Motor neuron (in vitro differentiated cells): ENCODE measurements around the gene CAPN11. TPM values are rescaled to one million over a fixed set of nuclear protein-coding genes. Genes with fewer than 3 reads are reported as not detected.

Experiments
- ATAC-seq, 8 experiments: fragments of 200-7000 bp; cut with Tn5 transposase; replicated peaks in 6 of 8; 2 replicates each; pipeline ENCODE4 v1.8.0; 2021; ENCODE audit warnings: mild to moderate bottlenecking in 8 of 8, moderate library complexity in 8 of 8
- H3K27ac ChIP-seq, 2 donors: fragments of 250-450 bp; sonication (Bioruptor Pico); 2 replicates each; pipeline ENCODE4 v1.9.0; 2021; ENCODE audit warnings: antibody characterized with exemption in 2 of 2, mild to moderate bottlenecking in 2 of 2, moderate library complexity in 1 of 2
- H3K4me1 ChIP-seq, 2 donors: fragments of 250-450 bp; sonication (Bioruptor Pico); replicated peaks in 1 of 2; 2 replicates each; pipeline ENCODE4 v1.6.1; 2021; ENCODE audit warnings: antibody characterized with exemption in 2 of 2, mild to moderate bottlenecking in 2 of 2, moderate library complexity in 1 of 2
- H3K4me3 ChIP-seq, 5 donors: fragments of 250-450 bp; sonication (Bioruptor Pico); 2 replicates each; pipeline ENCODE4 v1.9.0; 2021; ENCODE audit warnings: antibody characterized with exemption in 5 of 5, mild to moderate bottlenecking in 5 of 5, moderate library complexity in 4 of 5
- WGBS, 10 experiments: fragments of 450-650 bp; shearing (Covaris generic); methylation state at CpG; one replicate each; pipeline ENCODE4 v1.0.0; 2022; 5-methylcytosine and 5-hydroxymethylcytosine counted together
- in situ Hi-C, 9 experiments: fragments of 400-800 bp; cut with MboI; loops; one replicate each; pipeline ENCODE4 v1.15.0; 2021; ENCODE audit warnings: low sequenced_read_pairs in 9 of 9, low pct_unique_long_range_greater_than_20kb in 2 of 9; ENCODE audit not compliant: unreplicated experiment in 9 of 9
- total RNA-seq, 8 experiments: library from RNA; unstranded; fragments of 300-600 nt; gene quantifications; 2 replicates each; pipeline versions ENCODE4 v1.2.3 to v1.2.4, GENCODE V29; 2022

CAPN11 gene
- total RNA-seq, 8 experiments from 2014 or later = 0.13 to 0.71 (median 0.20) TPM; not detected in 5

- in situ Hi-C loops = loop anchor here in 1 of 9 experiments (25.0 kb wide), 1 partner anchor 116 kb away; the partner anchor contains the start of gene HSP90AB1
- ATAC-seq = no peak
- WGBS, 10 experiments = 30 to 100% (median 91%) methylated on average over 1 to 3 of the region's 4 CpGs; no CpG with 5 or more reads in 3 of the 10 experiments
- Histone ChIP-seq H3K4me1 (peaks cover 34% of the 10 kb centered on the region in 2 donors), H3K4me3 (no peak overlapping the region), H3K27ac (no peak overlapping the region)
These were observed 37.8 kb upstream of the CAPN11 start for GRCh38 chr6:44120692-44121443.

DNA sequence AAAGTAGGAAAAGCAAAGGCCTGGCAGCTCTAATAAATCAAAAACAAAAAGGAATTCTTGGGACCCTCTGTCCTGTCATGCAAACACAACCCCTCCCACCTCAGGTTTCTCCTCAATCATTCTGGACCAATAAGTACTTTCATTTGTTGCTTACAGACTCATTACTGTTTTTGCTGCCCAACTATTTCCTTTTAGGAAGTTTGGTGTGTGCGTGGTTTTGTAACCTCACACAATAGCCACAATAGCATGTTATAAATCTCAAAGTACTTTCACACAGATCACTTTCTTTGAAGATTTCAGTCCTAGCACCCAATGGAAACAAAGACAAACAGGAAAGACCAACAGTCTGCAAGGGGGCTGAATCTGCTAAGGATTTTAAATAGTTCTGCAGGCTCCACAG is 35.8 kb upstream of the CAPN11 start:
- in situ Hi-C loops = loop anchor here in 1 of 9 experiments (25.0 kb wide), 1 partner anchor 114 kb away; the partner anchor contains the start of gene HSP90AB1
- Histone ChIP-seq H3K4me3 (no peak overlapping the region), H3K27ac (peak overlapping the region in 1 of 2 donors; percentile 49), H3K4me1 (peaks cover 36 to 38% of the 10 kb centered on the region in 2 donors)
- peak in 5 of 8 experiments; percentile 3 to 28 (median 10) for ATAC-seq
- 0 to 100% (median 23%) methylated on average over 1 of the region's 1 CpG; no CpG with 5 or more reads in 2 of the 10 experiments for WGBS, 10 experiments

DNA sequence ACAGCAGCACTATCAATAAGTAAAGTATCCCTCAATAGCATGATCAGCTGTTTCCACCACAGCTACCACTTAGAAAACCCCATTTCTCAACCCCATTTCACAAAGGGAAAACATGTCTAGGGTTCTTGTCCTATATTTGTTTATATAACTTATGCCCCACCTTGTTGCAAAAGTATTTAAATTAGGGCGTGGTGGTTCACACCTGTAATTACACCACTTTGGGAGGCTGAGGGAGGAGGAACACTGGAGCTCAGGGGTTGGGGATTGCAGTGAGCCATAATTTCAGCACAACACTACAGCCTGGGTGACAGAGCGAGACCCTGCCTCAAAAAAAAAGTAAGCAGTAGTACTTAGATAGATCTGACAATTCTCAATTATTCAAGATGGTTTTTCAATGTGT is 35.1 kb upstream of the CAPN11 start:
- H3K4me3 ChIP-seq = no peak overlapping the region
- peak overlapping the region in 1 of 2 donors; percentile 49 for H3K27ac ChIP-seq
- H3K4me1 ChIP-seq = peaks cover 39 to 40% of the 10 kb centered on the region in 2 donors
- in situ Hi-C loops = loop anchor here in 1 of 9 experiments (25.0 kb wide), 1 partner anchor 114 kb away; the partner anchor contains the start of gene HSP90AB1
- WGBS, 10 experiments = 58 to 100% (median 100%) methylated on average over 1 to 2 of the region's 2 CpGs; no CpG with 5 or more reads in 5 of the 10 experiments
- ATAC-seq = no peak

DNA sequence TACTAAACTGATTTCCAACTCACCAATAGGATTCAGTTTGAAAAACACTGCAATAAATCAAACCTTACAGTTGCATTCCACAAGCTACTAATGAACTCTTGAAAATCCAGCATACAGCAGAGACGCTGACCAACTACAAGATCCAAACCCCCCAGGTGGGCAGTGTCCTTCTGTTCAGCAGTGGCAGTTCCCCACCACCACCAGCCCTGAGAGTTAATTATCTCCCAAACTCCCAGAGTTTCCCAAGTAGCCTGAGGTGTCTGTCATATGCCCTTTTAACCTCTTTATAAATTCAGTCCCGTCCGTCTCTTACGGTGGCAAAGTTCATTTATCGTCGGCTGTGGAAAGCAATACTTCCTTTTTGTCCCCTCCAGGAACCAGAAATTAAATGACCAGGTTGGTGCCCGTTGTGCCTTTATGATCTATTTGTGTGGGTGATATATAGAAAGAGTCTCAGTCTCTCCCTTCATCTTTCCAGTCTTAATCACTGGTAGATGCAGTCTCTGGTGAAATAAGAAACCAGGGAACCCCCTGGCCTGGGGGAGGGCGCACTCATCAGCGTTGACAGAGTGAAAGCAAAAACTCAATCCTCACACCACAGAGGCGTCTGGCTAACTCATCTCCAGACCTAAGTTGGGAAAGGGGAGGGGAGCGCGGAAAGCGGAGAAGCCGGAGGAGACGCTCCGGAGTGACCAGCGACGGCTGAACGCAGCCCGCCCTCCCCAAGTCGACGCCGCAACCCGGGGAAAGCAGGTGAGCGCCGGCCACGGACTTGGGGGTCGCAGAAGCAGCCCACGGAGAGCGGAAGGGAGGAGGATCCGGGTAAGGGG is 32.1 kb upstream of the CAPN11 start:
- Histone ChIP-seq H3K4me1 (peaks cover 38 to 40% of the 10 kb centered on the region in 2 donors), H3K4me3 (peak overlapping the region; percentile 68 to 94 (median 85)), H3K27ac (peak overlapping the region; percentile 71 to 92)
- peak; percentile 53 to 74 (median 62) for ATAC-seq
- WGBS, 10 experiments = 0 to 2% (median 0%) methylated on average over 2 to 11 of the region's 31 CpGs; no CpG with 5 or more reads in 2 of the 10 experiments
- in situ Hi-C loops = no loop called here

- WGBS, 10 experiments = no CpG with 5 or more reads among the region's 80 CpGs
- in situ Hi-C loops = no loop called here
- ATAC-seq = peak; percentile 82 to 90 (median 88)
- Histone ChIP-seq H3K4me1 (peaks cover 29 to 31% of the 10 kb centered on the region in 2 donors), H3K27ac (peak within 1 kb of the TSS; percentile 71 to 92), H3K4me3 (peak within 1 kb of the TSS; percentile 68 to 94 (median 85))
These were observed 31.2 kb upstream of the CAPN11 start, which contains the start of the genes MRPL14 and TMEM63B for GRCh38 chr6:44127186-44128019. Gene MRPL14 (minus strand): TSS chr6:44127452. CDS start chr6:44116611, 10,841 bp downstream. Gene TMEM63B (plus strand): TSS chr6:44127554. CDS start chr6:44134585, 7,031 bp downstream.

DNA sequence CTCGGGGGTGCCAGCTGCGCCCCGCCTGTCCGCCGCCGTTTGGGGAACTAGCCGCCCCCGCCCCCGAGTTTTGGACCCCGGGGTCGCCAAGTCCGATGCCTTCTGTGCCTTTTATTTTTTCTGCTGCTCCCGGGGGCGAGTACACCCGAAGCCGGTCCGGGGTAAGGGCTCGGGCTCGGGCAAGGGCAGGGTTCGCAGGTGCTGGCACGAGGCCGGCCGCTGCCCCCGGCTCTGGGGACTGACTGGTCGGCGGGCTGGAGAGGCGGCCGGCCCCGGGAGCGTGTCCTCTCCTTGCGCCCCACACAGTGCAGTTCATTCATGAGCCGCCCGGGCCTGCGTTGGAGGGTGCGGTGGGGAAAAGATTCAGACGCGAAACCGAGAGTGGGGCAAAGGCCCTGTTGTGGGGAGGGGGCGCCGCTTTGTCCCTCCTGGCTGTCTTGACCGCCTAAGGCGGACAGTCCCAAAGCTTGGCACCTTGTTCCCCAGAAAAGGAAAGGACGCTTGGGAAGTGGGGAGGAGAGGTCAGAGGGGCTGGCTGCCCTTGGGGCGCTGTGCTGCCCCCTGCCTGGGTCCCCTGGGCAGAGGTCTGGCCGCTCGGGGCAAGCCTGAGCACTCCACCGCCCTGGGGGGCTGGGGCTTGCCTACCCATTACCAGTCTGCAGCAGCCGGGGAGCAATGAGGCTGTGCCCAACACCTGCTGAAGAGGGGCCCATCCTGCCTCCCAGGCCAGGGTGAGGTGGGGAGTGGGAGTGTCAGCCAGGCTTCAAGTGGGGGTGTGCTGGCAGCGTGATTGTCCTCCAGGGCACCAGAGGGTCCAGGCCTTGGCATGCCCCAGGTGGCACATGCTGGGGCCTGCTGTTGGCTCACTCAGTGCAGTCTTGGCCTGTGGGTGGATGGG is 30.4 kb upstream of the CAPN11 start:
- 8 to 13% (median 12%) methylated on average over 3 to 5 of the region's 49 CpGs; no CpG with 5 or more reads in 7 of the 10 experiments for WGBS, 10 experiments
- Histone ChIP-seq H3K4me1 (peaks cover 30 to 32% of the 10 kb centered on the region in 2 donors), H3K27ac (no peak overlapping the region), H3K4me3 (peak overlapping the region; percentile 68 to 94 (median 85))
- ATAC-seq = peak; percentile 29 to 62 (median 46)
- in situ Hi-C loops = no loop called here

GRCh38 chr6:44129841-44130322 is 28.7 kb upstream of the CAPN11 start:
- Histone ChIP-seq H3K4me3 (no peak overlapping the region), H3K4me1 (peaks cover 23 to 26% of the 10 kb centered on the region in 2 donors), H3K27ac (no peak overlapping the region)
- 20 to 100% (median 90%) methylated on average over 1 to 2 of the region's 2 CpGs; no CpG with 5 or more reads in 3 of the 10 experiments for WGBS, 10 experiments
- ATAC-seq = no peak
- in situ Hi-C loops = no loop called here

- no peak overlapping the region for H3K4me3 ChIP-seq
- H3K4me1 ChIP-seq = peaks cover 14 to 19% of the 10 kb centered on the region in 2 donors
- no peak overlapping the region for H3K27ac ChIP-seq
- no peak for ATAC-seq
- in situ Hi-C loops = no loop called here
- 100% methylated on average over 1 to 2 of the region's 2 CpGs; no CpG with 5 or more reads in 5 of the 10 experiments for WGBS, 10 experiments
These were observed 26.7 kb upstream of the CAPN11 start for GRCh38 chr6:44131892-44132291.

- ATAC-seq = no peak
- WGBS, 10 experiments = 29 to 100% (median 93%) methylated on average over 1 to 4 of the region's 4 CpGs; no CpG with 5 or more reads in 5 of the 10 experiments
- in situ Hi-C loops = no loop called here
- peaks cover 14 to 19% of the 10 kb centered on the region in 2 donors for H3K4me1 ChIP-seq
- no peak overlapping the region for H3K27ac ChIP-seq
- H3K4me3 ChIP-seq = no peak overlapping the region
These were observed 26.1 kb upstream of the CAPN11 start for GRCh38 chr6:44132476-44132875.

GRCh38 chr6:44133003-44133931 is 25.4 kb upstream of the CAPN11 start:
- H3K4me3 ChIP-seq = peak overlapping the region in 1 of 5 donors; percentile 14

More at GRCh38 chr6:44133003-44133931, 25.4 kb upstream of the CAPN11 start:
- H3K4me1 ChIP-seq = peaks cover 14 to 19% of the 10 kb centered on the region in 2 donors
- H3K27ac ChIP-seq = no peak overlapping the region
- peak; percentile 89 to 99 (median 96) for ATAC-seq
- 8 to 100% (median 34%) methylated on average over 1 to 5 of the region's 9 CpGs; no CpG with 5 or more reads in 3 of the 10 experiments for WGBS, 10 experiments
- in situ Hi-C loops = no loop called here
